ENCODE results near the gene ADAMTS2.

The ADAMTS2 gene

DNA sequence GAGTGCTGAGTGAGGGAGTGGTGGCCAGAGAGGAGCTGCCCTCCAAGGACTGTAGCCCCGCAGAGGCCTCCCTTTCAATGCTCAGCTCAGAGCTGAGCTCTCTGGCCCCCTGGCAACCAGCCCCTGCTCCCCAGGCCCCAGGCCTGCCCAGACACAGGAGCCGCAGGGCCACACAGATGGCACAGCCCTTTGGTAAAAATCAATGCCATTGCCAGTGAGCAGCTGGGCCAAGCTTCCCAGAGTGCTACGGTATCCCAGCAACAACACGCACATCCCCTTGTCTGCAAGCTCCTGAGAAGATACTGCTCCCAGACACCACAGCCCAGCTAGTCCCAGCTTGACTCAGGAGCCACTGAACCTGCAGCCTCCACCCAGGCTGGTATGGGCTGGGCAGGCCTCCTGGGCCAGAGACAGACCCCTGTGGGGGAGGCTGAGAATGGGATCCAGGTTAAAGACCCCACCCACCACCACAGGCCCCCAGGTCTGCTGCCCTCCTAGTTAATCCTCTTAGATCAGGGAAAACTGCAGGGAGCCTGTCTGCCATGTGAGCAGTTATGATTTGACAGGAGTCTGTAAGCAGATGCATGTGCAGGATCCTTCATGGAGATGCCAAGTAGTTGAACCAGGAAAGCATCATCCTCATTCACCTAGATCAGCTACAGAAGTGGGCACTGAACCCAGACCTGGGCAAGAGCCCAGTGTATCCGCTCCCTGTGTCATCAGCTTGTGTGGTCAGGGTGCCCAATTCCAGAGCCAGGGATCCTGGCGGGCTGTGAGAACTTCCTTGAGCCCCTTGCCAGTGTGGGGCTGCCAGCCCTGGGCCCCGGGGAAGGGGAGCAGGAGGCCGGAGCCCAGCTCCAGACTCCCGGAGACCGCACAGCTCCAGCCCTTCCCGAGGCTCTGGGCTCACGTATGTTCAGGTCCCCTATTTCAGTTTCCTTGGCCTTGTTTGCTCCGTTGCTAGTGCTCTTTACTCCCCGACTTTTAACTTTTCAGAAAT lies 26.7 kb upstream of the ADAMTS2 start:
- no peak for DNase-seq

DNA sequence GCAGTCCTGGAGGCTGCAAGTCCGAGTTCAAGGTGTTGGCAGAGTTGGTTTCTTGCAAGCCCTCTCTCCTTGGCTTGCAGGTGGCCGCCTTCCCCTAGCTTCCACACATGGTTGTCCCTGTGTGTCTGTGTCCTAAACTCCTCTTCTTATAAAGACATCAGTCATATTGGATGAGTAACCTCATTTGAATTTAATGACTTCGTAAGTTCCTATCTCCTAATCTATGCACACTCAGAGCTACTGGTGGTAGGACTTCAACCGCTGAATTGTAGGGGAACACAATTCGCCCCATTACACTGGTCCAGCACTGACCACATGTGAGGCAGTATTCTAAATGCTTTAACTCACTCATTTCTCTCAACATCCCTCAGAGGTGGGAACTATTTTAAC lies 25.9 kb upstream of the ADAMTS2 start:
- DNase-seq: no peak

- DNase-seq: no peak
These were observed 25.3 kb upstream of the ADAMTS2 start for GRCh38 chr5:179370490-179371120.

- DNase-seq: no peak
These were observed 24.2 kb upstream of the ADAMTS2 start for GRCh38 chr5:179369530-179369884.

GRCh38 chr5:179368806-179369529 lies 23.7 kb upstream of the ADAMTS2 start:
- DNase-seq: no peak

GRCh38 chr5:179368126-179368805 lies 23.0 kb upstream of the ADAMTS2 start:
- no peak for DNase-seq

DNA sequence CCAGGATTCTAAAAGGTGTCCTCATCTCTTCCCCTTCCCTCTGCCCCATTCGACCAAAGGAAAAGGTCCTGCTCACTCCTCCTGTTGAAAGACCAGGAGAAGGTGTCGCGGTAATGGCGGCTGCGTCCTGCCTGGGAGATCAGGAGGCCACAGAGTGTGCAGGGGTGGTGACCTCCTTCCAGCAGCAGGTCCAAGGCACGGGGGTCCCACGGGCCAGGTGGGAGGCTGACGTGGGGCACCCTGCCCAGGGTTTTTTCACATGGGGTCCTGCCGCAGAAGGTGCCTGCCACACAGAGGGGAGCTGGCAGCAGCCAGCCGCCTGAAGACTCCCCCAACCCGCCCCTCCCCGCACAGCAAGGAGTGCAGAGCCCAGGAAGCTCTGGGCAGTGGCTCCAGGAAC lies 22.2 kb upstream of the ADAMTS2 start:
- DNase-seq: no peak

GRCh38 chr5:179362355-179362754 lies 17.1 kb upstream of the ADAMTS2 start:
- DNase-seq: no peak

GRCh38 chr5:179361037-179361603 lies 15.9 kb upstream of the ADAMTS2 start:
- no peak for DNase-seq

GRCh38 chr5:179357031-179357430 lies 11.8 kb upstream of the ADAMTS2 start:
- DNase-seq: no peak

- DNase-seq: no peak
These were observed 11.0 kb upstream of the ADAMTS2 start for GRCh38 chr5:179355976-179356974.

DNA sequence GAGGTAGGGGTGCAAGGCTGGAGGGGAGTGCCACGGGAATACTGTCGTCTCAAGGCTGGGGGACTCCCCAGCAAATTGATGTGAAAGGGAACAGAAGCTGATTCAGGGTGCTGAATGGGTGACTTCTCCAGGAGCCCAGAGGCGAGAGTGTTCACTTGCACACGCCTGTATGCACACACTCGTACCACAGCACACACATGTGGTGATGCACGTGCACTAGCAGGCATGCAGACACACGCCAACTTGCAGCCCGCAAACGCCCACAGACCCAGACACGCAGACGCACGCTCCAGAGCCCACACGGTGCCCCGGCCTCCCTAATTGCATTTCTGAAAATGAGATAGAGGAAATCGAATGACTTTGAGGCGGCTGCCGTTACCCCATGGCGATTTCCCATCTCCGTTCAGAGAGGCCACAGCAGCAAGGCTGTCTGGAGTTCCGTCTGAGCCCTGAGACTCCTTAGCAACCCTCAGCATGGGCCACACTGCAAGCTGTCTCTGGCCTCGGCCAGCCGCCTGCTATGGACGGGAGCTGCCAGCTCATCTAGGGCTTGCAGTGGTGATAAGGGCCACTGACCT lies 9.1 kb upstream of the ADAMTS2 start:
- no peak for DNase-seq

GRCh38 chr5:179348843-179349242 lies 3.6 kb upstream of the ADAMTS2 start:
- no peak for DNase-seq

DNA sequence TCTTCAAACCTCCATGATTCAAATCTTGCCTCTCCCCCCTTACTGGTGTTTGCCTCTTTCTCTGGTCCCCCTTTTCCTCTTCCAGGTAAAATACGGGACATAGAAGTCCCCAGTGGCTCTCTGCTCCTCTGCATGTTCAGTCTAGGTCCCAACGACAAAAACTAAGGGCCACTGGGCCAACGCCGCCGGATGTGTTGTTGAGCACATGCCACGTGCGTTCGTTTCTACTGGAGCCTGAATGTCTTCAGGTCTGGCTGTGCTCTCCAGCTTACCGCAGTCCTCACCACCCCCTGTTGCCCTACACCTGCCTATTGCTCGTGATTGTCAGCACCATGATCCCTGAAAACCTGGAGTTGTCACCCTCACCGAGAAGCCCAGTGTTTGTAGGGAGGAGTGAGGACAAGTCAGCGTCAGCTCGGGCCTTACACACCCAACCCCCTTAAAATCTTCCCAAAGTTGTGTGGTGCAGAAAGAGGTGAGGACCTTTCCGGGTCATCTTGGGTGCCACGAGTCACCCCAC lies 2.8 kb upstream of the ADAMTS2 start:
- DNase-seq: no peak

- DNase-seq: no peak
These were observed 2.3 kb upstream of the ADAMTS2 start for GRCh38 chr5:179347581-179347980.

DNA sequence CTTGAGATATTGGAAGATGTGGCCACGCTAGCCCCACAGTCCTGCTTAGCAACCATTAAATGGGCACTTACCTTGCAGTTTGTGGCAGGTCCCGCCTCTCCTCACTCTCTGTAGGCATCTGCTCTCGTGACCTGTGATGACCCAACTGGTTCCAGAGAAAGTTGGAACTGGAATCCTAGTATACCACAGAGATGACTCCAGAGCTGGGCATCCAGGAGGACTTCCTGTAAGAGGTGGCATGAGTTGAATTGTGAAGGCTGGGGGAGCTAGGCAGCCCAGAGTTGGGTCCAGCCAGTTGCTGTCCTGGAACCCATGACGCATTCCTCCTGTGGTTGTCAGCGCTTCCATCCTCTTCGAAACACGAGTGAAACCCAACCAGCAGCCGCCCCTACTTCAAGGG lies 1.6 kb upstream of the ADAMTS2 start:
- DNase-seq: no peak

DNA sequence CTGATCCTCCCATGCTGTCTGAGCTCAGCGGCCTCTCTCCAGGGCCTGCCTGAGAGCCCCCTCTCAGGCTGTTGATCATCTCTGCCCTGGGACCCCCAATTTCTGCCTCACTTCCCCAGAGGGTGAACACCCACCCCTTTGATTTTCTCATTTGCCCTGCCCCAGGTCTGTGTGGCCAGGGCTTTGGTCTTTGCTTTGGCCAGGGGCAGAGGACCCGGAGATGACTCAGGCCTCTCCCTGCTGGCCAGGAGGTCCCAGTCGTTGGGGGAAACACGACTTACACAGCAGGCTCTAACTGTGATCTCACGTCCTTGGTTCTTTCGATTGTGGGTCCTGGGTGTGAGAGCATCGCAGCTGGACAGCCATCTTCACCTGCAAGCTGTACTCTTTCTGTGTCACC lies 1.1 kb upstream of the ADAMTS2 start:
- DNase-seq: no peak

DNA sequence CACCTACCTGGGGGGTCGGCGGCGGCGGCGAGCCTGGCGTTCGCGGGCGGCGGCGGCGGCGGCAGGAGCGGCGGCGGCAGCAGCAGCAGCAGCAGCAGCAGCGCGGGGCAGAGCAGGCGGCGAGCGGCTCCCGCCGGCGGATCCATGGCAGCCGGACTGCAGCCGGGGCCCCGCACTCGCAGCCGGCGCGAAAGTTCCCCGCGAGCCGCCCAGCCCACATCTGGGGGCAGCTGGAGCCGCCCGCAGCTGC lies 153 bp downstream of the ADAMTS2 start:
- DNase-seq: no peak

DNA sequence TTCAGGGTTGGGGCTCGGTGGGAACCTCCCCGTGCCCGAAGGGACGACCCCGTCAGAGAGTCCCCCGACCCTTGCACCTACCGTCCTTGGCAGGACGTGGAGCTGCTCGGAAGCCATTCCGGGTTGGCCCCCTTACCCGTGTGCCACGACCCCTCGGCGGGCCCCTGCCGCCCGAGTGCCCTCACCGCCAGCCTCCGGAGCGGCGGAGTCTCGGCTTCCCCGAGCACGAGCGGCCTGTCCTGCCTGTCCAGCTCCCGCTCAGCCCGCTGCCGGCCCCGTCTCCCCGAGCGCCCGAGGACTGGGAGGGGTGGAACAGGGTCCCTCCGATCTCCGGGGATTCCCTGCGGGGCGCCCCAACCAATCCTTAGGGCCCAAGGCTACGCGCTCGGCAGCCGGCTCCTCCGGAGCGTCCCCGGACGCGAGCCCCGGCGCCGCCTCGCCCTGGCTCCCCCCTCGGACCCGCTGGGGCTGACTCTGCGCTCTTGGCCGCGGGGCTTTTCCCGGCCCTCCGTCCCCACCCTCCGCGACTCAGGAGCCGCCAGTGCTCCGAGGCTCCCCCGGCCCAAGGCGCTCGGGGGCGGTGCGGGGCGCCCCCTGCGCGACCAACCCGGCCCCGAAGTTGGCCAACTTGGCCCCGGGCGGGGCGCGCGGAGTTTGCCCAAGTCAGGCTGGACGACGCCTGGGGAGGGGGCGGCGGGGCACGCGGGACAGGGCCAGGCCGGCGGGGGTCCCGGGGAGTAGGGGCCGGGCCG lies 654 bp downstream of the ADAMTS2 start:
- no peak for DNase-seq

- DNase-seq: no peak
These were observed 1.4 kb downstream of the ADAMTS2 start for GRCh38 chr5:179343719-179344430.

All from stimulated activated naive CD4-positive, alpha-beta T cell (primary cell).